ENCODE data around the gene ADSS1.

Gene ADSS1

GRCh38 chr14:104783484-104784217 lies 59.6 kb downstream of the ADSS1 start:
- DNase-seq (ENCODE audit: low read depth): no peak

GRCh38 chr14:104784218-104784568 lies 60.2 kb downstream of the ADSS1 start:
- no peak for DNase-seq (ENCODE audit: low read depth)

- no peak for DNase-seq (ENCODE audit: low read depth)
Observed at GRCh38 chr14:104784846-104785707, 61.0 kb downstream of the ADSS1 start.

- no peak for DNase-seq (ENCODE audit: low read depth)
Observed at GRCh38 chr14:104785708-104786080, 61.7 kb downstream of the ADSS1 start.

GRCh38 chr14:104786091-104786586 lies 62.1 kb downstream of the ADSS1 start:
- no peak for DNase-seq (ENCODE audit: low read depth)

GRCh38 chr14:104786726-104787675 lies 63.0 kb downstream of the ADSS1 start:
- DNase-seq (ENCODE audit: low read depth): no peak

GRCh38 chr14:104787736-104788135 lies 63.7 kb downstream of the ADSS1 start:
- no peak for DNase-seq (ENCODE audit: low read depth)

GRCh38 chr14:104788161-104788818 lies 64.3 kb downstream of the ADSS1 start:
- DNase-seq (ENCODE audit: low read depth): no peak

- no peak for DNase-seq (ENCODE audit: low read depth)
Observed at GRCh38 chr14:104788873-104789663, 65.0 kb downstream of the ADSS1 start.

GRCh38 chr14:104789752-104790743 lies 66.0 kb downstream of the ADSS1 start:
- DNase-seq (ENCODE audit: low read depth): no peak

GRCh38 chr14:104791425-104791824 lies 67.4 kb downstream of the ADSS1 start:
- DNase-seq (ENCODE audit: low read depth): no peak

GRCh38 chr14:104792101-104792884 lies 68.3 kb downstream of the ADSS1 start:
- DNase-seq (ENCODE audit: low read depth): no peak

GRCh38 chr14:104792945-104793702 lies 69.1 kb downstream of the ADSS1 start:
- DNase-seq (ENCODE audit: low read depth): no peak

GRCh38 chr14:104793703-104793959 lies 69.6 kb downstream of the ADSS1 start:
- DNase-seq (ENCODE audit: low read depth): no peak

GRCh38 chr14:104794099-104794498 lies 70.1 kb downstream of the ADSS1 start:
- DNase-seq (ENCODE audit: low read depth): no peak

GRCh38 chr14:104794631-104794992 lies 70.6 kb downstream of the ADSS1 start:
- DNase-seq (ENCODE audit: low read depth): no peak

- DNase-seq (ENCODE audit: low read depth): no peak
Observed at GRCh38 chr14:104794993-104795780, 71.2 kb downstream of the ADSS1 start, which contains the start of gene AKT1. Gene AKT1, minus strand, starts transcription at chr14:104795748. Its CDS starts 3,105 bp downstream, at chr14:104792643.

Data from T follicular helper cell (primary cell).